Ascending aorta (tissue), 2 donors: ENCODE data around the gene C3. TPM values are rescaled to one million over a fixed set of nuclear protein-coding genes. Genes with fewer than 3 reads are reported as not detected.

Experiments used
- DNase-seq, 2 donors: peaks; one replicate each; pipeline ENCODE4 v3.0.0-alpha.2; 2019; ENCODE audit warnings: low spot score in 2 of 2
- H3K27ac ChIP-seq, 2 donors: fragments of 200-600 bp; sonication (generic); one replicate each; pipeline ENCODE4 v1.5.1; 2016 to 2017; ENCODE audit warnings: mild to moderate bottlenecking in 1 of 2
- H3K27me3 ChIP-seq: fragments of 200-600 bp; sonication (generic); one replicate; pipeline ENCODE4 v1.5.1; 2017
- H3K36me3 ChIP-seq, 2 donors: fragments of 200-600 bp; sonication (generic); one replicate each; pipeline ENCODE4 v1.5.1; 2016
- H3K4me1 ChIP-seq, 2 donors: fragments of 200-600 bp; sonication (generic); one replicate each; pipeline ENCODE4 v1.5.1; 2016 to 2017; ENCODE audit warnings: mild to moderate bottlenecking in 1 of 2
- H3K4me3 ChIP-seq, 2 donors: fragments of 200-600 bp; sonication (generic); one replicate each; pipeline ENCODE4 v1.5.1; 2016 to 2017; ENCODE audit warnings: mild to moderate bottlenecking in 1 of 2
- H3K9me3 ChIP-seq, 2 donors: fragments of 200-600 bp; sonication (generic); one replicate each; pipeline ENCODE4 v1.5.1; 2016
- CTCF ChIP-seq, 3 experiments: fragments of 200-600 bp in 2 of 3; fragments of 450-650 bp in 1 of 3; sonication (generic) in 2 of 3; IDR thresholded peaks; one replicate each; pipeline ENCODE4 v1.5.1; 2016 to 2019; ENCODE audit warnings: antibody characterized with exemption in 3 of 3, mild to moderate bottlenecking in 1 of 3, moderate library complexity in 1 of 3
- intact Hi-C: fragments of 100-400 bp; cut with DNase I; formaldehyde crosslinking; loops from one replicate; pipeline ENCODE4 v1.15.1; 2023
- total RNA-seq: library from RNA; depleted of rRNA; stranded (reverse); fragments of >200 nt; gene quantifications from one replicate; pipeline ENCODE4 v1.1.0, GENCODE V29; 2016

Gene C3
- total RNA-seq, 1 donor from 2014 or later: 2,421 TPM

- no peak overlapping the region for H3K27ac ChIP-seq
- no peaks in the 10 kb centered on the region for H3K9me3 ChIP-seq
- H3K36me3 ChIP-seq: no peaks in the 10 kb centered on the region
- no peaks in the 10 kb centered on the region for H3K4me1 ChIP-seq
- no peak overlapping the region for H3K4me3 ChIP-seq
- DNase-seq: no peak
- TF ChIP-seq CTCF (IDR thresholded peaks at IDR 0.05): no peak
- no peaks in the 10 kb centered on the region for H3K27me3 ChIP-seq
- intact Hi-C loops: no loop called here
Observed at GRCh38 chr19:6671960-6672359, 48.5 kb downstream of the C3 start.

GRCh38 chr19:6668691-6669090 is 51.8 kb downstream of the C3 start:
- Histone ChIP-seq H3K4me1 (no peaks in the 10 kb centered on the region), H3K4me3 (no peak overlapping the region), H3K9me3 (no peaks in the 10 kb centered on the region), H3K27me3 (no peaks in the 10 kb centered on the region), H3K27ac (no peak overlapping the region), H3K36me3 (no peaks in the 10 kb centered on the region)
- no peak for DNase-seq
- intact Hi-C loops: no loop called here
- TF ChIP-seq CTCF (IDR thresholded peaks at IDR 0.05): no peak

- intact Hi-C loops: no loop called here
Observed at GRCh38 chr19:6667114-6667627, 53.3 kb downstream of the C3 start.

GRCh38 chr19:6664916-6665315 is 55.5 kb downstream of the C3 start:
- Histone ChIP-seq H3K27ac (no peak overlapping the region), H3K9me3 (no peaks in the 10 kb centered on the region), H3K4me1 (no peaks in the 10 kb centered on the region), H3K4me3 (no peak overlapping the region), H3K36me3 (no peaks in the 10 kb centered on the region), H3K27me3 (no peaks in the 10 kb centered on the region)
- no peak for DNase-seq
- intact Hi-C loops: no loop called here
- no peak for TF ChIP-seq CTCF (IDR thresholded peaks at IDR 0.05)

More at GRCh38 chr19:6667114-6667627, 53.3 kb downstream of the C3 start:
- no peaks in the 10 kb centered on the region for H3K9me3 ChIP-seq
- no peak overlapping the region for H3K4me3 ChIP-seq
- no peak for TF ChIP-seq CTCF (IDR thresholded peaks at IDR 0.05)
- no peak for DNase-seq
- H3K27me3 ChIP-seq: no peaks in the 10 kb centered on the region
- H3K36me3 ChIP-seq: no peaks in the 10 kb centered on the region
- H3K27ac ChIP-seq: no peak overlapping the region
- H3K4me1 ChIP-seq: no peaks in the 10 kb centered on the region

GRCh38 chr19:6663236-6664201 is 56.9 kb downstream of the C3 start:
- no peak for TF ChIP-seq CTCF (IDR thresholded peaks at IDR 0.05)
- Histone ChIP-seq H3K4me1 (no peaks in the 10 kb centered on the region), H3K36me3 (no peaks in the 10 kb centered on the region), H3K27ac (no peak overlapping the region), H3K9me3 (no peaks in the 10 kb centered on the region), H3K27me3 (no peaks in the 10 kb centered on the region), H3K4me3 (no peak overlapping the region)
- no peak for DNase-seq
- intact Hi-C loops: no loop called here
